AG04450 (cell line): ENCODE results near the gene SLC25A42. TPM values are rescaled to one million over a fixed set of nuclear protein-coding genes. Genes with fewer than 3 reads are reported as not detected.

Experiments
- CTCF ChIA-PET: fragments of 300-600, 350-600 bp; formaldehyde crosslinking; extraction: SDS; loops from one replicate; lab custom pipeline; 2022; ENCODE audit warnings: antibody characterized with exemption, inconsistent platforms; lab: Charles Lee
- POLR2A ChIA-PET: fragments of 350-600 bp; formaldehyde crosslinking; extraction: SDS; loops from one replicate; lab custom pipeline; 2021; ENCODE audit warnings: antibody characterized with exemption, inconsistent platforms; lab: Yijun Ruan, JAX
- DNase-seq: peaks from one replicate; pipeline ENCODE4 v3.0.0-alpha.2; 2011; ENCODE audit warnings: low read depth, low spot score
- H3K27ac ChIP-seq: one replicate; pipeline ENCODE4 v1.5.1; 2012; ENCODE audit warnings: low read depth, low read length, control low read depth
- H3K27me3 ChIP-seq: one replicate; pipeline ENCODE4 v1.6.0; 2012; ENCODE audit warnings: low read length; ENCODE audit not compliant: control insufficient read depth, insufficient read depth
- H3K4me3 ChIP-seq: 2 replicates; pipeline ENCODE4 v1.5.1; 2011; ENCODE audit warnings: mild to moderate bottlenecking, low read depth, low read length, control low read depth
- H3K9me3 ChIP-seq: 2 replicates; pipeline ENCODE4 v1.5.1; 2012; ENCODE audit warnings: low read length; ENCODE audit not compliant: control insufficient read depth, insufficient read depth
- polyA plus RNA-seq: library from polyadenylated mRNA; depleted of rRNA; stranded (reverse); fragments of >200 nt; gene quantifications from 2 replicates; pipeline ENCODE4 v1.2.3, GENCODE V29; 2011
- TF ChIP-seq, protein P1 (sequence below): IDR thresholded peaks from 2 replicates; pipeline ENCODE4 v1.5.1; 2011; ENCODE audit warnings: low read depth, low read length, control low read depth, inconsistent platforms

SLC25A42 gene
- polyA plus RNA-seq, 1 experiment, result 3.7 TPM

DNA sequence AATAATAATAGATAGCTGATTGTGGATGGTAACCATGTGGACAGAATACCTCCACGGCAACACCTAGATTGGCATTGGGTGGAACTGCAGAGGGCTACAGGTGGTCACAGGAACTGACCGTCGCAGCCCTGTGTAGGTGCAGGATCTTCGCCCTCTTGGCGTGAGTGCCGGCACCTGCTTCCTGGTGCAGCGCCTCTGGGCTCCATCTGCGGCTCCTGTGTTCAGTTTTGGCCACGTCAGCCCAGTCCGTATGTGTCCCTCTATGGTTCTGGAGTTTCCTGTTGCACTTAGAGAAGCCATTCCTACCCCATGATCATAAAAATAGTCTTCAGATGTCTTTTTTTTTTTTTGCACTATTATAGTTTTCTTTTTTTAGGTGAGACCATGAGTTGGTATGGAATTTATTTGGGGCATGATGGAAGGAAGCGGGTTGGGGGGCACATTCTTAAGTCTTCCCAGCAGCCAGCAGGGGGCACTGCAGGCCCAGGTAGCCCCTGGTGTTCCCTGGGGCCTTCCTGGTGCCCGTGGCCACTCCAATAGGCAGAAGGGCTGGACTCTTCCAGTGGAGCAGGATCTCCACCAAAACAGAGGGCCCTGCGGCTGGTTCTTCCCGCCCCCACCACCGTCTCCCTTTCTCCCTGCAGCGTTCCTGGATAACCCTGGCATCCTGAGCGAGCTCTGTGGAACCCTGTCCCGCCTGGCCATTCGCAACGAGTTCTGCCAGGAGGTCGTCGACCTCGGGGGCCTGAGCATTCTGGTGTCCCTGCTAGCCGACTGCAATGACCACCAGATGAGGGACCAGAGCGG lies 10.1 kb upstream of the SLC25A42 start:
- H3K27me3 ChIP-seq, result no peaks in the 10 kb centered on the region
- ChIA-PET CTCF (interaction anchor here (0.6 to 1.9 kb wide), 8 partner anchors 13 to 121 kb away, joined by 3 to 9 read pairs (median 4); no protein-coding TSS in a partner anchor), POLR2A (interaction anchor here (0.6 to 1.0 kb wide), 2 partner anchors 10 to 87 kb away, joined by 3 read pairs; partner anchors contain the start of gene SLC25A42)
- no peak overlapping the region for H3K27ac ChIP-seq
- TF ChIP-seq, protein P1, sequence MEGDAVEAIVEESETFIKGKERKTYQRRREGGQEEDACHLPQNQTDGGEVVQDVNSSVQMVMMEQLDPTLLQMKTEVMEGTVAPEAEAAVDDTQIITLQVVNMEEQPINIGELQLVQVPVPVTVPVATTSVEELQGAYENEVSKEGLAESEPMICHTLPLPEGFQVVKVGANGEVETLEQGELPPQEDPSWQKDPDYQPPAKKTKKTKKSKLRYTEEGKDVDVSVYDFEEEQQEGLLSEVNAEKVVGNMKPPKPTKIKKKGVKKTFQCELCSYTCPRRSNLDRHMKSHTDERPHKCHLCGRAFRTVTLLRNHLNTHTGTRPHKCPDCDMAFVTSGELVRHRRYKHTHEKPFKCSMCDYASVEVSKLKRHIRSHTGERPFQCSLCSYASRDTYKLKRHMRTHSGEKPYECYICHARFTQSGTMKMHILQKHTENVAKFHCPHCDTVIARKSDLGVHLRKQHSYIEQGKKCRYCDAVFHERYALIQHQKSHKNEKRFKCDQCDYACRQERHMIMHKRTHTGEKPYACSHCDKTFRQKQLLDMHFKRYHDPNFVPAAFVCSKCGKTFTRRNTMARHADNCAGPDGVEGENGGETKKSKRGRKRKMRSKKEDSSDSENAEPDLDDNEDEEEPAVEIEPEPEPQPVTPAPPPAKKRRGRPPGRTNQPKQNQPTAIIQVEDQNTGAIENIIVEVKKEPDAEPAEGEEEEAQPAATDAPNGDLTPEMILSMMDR, result peak; percentile 78
- H3K4me3 ChIP-seq, result no peak overlapping the region
- no peak for DNase-seq
- no peaks in the 10 kb centered on the region; the same call in 1 of the 2 replicates for H3K9me3 ChIP-seq

DNA sequence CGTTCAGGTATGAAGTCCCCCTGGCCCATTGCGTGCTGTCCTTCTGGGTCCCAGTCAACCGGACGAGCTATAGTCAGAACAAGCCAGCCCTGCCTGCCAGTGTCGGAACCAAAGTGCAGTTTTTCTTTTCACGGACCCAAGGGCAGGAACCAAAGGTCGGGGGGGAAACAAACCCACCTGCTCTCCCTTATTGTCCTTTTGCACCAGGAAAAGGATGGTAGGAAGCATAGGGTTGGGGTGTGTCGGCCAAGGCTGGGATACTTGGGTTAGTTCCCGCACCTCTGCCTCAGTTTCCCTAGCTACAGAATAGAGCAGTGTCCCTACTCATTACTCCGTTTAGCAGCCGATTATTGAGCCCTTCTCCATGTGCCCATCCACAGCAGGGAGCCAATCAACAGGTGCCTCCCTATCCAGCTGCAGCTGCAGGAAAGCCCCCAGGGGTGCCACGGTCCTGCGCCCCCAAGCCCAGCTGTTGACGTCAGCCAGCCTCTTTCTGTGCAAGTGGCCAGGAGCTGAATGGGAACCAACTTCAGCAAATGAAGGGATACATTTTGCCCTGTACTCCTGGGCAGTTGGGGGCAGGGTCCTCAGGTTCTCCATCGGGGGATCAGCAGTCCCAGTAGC lies 9.4 kb upstream of the SLC25A42 start:
- TF ChIP-seq, protein P1, result no peak
- CTCF ChIA-PET, result interaction anchor here (0.6 to 1.8 kb wide), 6 partner anchors 18 to 120 kb away, joined by 3 to 8 read pairs (median 4); no protein-coding TSS in a partner anchor
- no peak overlapping the region for H3K4me3 ChIP-seq
- POLR2A ChIA-PET, result interaction anchor here (0.6 to 1.0 kb wide), 2 partner anchors 9 to 86 kb away, joined by 3 read pairs; partner anchors contain the start of gene SLC25A42
- DNase-seq, result no peak
- H3K27me3 ChIP-seq, result no peaks in the 10 kb centered on the region
- H3K9me3 ChIP-seq, result no peaks in the 10 kb centered on the region; the same call in 1 of the 2 replicates
- no peak overlapping the region for H3K27ac ChIP-seq

DNA sequence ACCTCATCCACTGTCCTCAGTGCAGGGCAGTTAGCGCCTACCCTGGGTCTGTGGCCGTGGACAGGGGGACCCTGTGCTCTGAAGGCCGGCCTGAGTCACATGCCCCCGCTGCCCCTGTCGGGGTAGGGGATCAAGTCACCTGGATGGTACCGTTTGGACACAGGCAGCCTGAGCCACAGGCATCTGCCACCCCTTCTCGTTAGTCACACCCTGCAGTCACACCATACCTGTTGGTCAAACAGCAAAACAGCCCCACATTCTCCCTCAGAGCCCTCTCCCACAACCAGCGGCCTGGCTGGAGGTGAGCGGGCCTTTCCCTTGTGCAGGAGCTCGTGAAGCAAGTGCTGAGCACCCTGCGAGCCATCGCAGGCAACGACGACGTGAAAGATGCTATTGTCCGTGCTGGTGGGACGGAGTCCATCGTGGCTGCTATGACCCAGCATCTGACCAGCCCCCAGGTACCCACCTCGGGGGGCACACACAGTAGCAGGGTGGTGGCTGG lies 8.8 kb upstream of the SLC25A42 start:
- DNase-seq, result no peak
- ChIA-PET POLR2A (no interaction called here), CTCF (interaction anchor here (1.0 to 1.8 kb wide), 2 partner anchors 20 to 119 kb away, joined by 4 to 8 read pairs; no protein-coding TSS in a partner anchor)
- TF ChIP-seq, protein P1, result no peak
- H3K9me3 ChIP-seq, result no peaks in the 10 kb centered on the region; the same call in 1 of the 2 replicates
- H3K4me3 ChIP-seq, result no peak overlapping the region
- no peaks in the 10 kb centered on the region for H3K27me3 ChIP-seq
- no peak overlapping the region for H3K27ac ChIP-seq

DNA sequence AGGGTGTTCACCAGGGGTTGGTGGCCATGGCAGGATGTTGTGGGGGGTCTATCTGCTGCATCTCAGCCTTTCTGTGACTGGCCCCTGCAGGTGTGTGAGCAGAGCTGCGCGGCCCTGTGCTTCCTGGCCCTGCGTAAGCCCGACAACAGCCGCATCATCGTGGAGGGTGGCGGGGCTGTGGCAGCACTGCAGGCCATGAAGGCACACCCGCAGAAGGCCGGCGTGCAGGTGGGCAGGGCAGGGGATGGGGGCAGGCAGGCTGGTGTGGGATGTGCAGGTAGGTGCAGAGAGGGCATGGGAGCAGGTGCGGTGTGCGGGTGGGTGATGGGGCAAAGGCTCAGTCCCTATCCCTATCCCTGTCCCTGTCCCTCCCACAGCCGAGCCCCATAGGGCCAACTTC lies 8.1 kb upstream of the SLC25A42 start:
- ChIA-PET POLR2A (no interaction called here), CTCF (interaction anchor here (1.8 kb wide), 1 partner anchor 119 kb away, joined by 8 read pairs; no protein-coding TSS in a partner anchor)
- H3K4me3 ChIP-seq, result no peak overlapping the region
- no peak overlapping the region for H3K27ac ChIP-seq
- H3K27me3 ChIP-seq, result no peaks in the 10 kb centered on the region
- TF ChIP-seq, protein P1, result no peak
- no peak for DNase-seq
- no peaks in the 10 kb centered on the region; the same call in 1 of the 2 replicates for H3K9me3 ChIP-seq
